GM19372 (cell line): ENCODE measurements around the gene CTIF.

Source experiments
- ATAC-seq: cut with Tn5 transposase; IDR thresholded peaks from one replicate; pipeline ENCODE4 v1.9.1; 2021; ENCODE audit warnings: mild to moderate bottlenecking, low read depth, moderate library complexity; ENCODE audit not compliant: unreplicated experiment

The CTIF gene

DNA sequence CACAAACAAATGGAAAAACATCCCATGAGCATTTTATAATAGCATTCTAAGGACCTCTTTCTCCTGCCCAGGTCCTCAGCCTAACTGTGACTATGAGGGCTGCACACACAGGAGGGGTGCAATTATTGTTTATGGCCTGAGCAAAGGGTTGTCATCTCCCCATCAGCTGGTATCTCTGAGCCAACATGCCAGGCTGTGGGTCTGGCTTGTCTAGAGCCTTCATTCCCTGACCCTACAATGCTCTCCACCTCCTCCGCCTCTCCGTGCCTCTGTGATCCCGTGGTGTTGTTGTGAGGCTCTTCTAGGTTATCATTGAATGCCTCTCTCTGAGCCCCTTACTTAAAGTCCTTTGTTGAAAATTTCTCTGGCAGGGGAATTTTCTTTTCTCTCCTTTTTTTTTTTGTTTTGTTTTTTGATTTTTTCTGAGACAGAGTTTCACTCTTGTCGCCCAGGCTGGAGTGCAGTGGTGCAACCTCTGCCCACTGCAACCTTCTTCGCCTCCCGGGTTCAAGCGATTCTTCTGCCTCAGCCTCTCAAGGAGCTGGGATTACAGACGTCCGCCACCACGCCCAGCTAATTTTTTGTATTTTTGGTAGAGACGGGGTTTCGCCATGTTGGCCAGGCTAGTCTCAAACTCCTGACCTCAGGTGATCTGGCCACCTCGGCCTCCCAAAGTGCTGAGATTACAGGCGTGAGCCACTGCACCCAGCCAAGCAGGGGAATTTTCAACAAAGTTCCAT is 285.6 kb downstream of the CTIF start:
- ATAC-seq = no peak

DNA sequence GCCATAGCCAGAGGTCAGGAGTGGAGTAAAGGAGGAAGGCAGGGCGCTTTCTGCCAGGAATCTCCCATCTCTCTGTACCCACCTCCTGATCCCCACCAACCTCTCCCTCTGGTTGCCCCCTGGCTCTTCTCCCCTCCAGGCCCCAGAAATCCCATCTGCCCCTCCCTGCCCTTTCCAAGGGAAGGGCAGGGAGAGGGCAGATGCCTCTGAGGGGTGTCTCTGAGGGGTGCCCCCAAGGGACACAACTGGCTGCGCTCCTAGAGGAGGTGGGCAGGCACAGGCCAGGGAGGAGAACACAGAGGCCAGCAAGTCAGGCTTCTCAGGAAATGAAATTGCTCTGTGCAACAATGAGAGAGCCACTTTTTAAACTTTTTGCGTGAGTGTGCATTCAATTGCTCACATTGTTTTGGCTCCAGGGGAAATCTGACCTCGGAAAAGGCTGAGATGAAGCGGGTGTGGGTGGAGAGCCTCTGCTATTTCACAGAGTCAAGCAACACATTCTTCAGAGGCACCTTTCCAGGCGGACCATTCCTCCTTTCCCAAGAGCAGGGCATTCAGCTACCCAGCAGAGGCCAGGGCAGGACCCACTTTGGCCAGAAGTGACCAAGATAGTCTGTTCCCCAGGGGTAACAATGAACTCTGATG is 286.4 kb downstream of the CTIF start:
- no peak for ATAC-seq

DNA sequence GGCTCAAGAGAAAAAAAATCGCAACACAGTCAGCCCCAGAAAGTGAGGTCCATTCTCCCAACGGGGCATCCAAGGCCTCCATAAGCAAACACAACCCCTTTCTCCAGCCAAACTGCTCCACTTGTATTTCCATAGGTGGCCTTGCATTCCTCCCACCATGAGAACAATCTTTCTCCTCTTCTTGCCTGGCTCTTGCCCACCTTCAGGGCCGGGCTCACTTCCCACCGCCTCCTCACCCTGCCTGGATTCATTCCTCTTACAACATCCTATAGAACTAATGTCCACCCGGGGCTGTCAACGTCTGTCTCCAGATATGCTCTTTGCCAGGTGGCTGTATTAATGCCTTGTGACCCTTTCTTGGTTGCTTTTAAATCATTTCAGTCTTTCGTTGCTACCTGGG is 287.4 kb downstream of the CTIF start:
- ATAC-seq = no peak

DNA sequence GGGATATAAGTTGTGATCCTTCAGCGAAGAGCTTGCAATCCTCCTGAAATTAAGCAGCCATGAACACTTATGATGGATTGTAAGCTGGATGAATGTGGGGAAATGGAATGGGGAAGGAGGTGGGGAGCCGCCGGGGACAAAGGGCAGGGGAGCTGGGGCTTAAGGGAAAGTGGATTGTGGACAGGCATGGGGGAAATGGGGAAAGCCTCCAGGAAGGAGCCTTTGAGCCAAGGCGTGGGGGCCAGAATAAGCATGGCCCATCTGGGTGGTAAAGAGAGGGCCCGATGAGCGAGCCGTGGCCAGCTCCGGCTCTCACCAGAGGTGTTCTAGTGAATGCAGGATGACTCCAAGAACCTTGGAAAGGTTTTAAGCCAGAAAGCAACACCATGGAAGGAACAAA is 288.0 kb downstream of the CTIF start:
- ATAC-seq = no peak

DNA sequence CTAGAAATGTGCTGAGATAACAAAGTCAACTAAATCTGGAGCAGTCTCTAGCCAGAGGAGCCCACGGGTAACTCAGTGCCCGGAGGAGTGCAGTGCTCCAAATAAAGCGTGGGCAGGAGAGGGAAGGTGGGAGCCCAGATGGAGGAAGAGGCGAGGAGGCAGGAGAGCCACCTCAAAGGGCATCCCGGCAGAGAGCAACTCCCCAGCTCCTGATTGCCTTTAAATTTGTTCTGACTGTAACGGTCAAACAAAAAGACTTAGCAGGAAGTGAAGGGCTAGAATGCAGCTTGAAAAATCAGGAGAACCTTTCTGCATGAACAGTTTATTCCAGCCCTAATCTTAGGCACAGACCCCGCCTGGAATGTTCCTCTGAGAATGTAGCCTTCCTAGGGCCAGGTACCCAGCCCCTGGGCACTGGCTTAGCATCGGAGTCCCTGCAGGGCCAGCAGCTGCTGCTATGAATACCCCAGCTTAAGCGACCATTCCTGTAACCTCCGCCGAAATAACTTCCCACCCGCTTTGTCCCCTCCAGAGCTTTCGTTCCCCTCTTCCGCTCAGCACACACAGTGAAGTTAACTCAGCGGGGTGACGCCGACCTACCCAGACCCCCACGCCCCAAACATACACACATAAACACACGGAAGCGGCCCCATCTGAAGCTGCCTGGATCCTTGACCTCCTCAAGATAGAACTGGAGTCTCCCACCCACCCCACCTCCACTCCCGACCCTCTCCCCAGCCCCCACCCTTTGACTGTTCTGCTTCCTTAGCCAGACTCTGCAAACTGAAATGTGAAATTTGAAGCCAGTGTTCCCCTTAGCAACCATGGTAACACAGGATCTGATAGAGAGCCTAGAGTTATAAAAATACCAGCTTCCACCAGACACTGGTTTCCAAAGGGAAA is 288.7 kb downstream of the CTIF start:
- ATAC-seq = no peak

DNA sequence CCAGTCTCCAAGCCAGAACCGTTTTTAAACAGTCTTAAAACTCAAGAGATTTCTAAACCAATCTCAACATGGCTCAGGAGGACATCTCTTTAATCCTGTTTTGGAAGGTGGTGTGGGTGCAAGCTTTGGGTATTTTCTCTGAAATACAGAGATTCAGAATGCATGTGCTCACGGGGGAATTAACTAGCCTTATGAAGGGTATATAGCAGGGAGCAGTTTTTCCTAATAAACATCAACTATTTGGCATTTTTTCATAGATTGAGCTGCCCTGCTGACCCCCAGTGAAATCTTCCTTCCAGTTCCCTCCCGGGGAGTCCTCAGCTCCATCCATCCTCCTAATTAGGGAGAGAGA is 289.3 kb downstream of the CTIF start:
- no peak for ATAC-seq

DNA sequence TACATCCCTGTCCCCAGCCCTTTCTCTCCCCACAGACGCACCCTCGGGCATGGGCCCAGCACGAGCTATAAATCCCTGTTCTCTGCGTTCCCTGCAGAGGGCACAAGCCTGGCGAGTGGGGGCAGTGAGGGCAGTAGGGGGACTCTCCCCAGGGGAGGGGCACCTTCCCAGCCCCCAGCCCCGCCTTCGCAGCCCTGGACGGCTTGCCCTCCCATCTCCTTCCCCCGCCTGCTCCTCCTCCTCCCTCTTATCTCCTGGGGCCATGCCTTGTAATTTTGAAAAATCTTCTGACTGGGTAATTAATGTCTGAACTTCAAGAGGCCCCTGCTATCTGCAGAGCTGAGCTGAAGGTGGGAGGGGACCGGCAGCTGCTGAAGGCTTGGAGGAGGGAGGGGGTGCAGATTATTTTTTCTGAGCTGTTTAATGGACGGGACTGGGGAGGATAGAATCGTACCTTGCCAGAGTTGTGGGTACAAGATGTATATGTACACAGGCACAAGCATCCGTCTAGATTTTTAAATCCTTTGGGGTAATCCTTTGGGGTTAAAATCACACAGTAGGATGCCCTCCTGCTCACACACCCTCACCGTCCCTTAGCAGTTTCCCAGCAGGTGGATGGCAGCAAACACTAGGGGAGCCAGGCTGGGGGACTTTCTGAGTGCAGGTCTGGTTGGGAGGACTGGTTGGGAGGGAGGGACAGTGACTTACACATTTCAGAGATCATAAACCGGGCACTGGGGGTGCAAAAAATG is 290.0 kb downstream of the CTIF start:
- no peak for ATAC-seq

DNA sequence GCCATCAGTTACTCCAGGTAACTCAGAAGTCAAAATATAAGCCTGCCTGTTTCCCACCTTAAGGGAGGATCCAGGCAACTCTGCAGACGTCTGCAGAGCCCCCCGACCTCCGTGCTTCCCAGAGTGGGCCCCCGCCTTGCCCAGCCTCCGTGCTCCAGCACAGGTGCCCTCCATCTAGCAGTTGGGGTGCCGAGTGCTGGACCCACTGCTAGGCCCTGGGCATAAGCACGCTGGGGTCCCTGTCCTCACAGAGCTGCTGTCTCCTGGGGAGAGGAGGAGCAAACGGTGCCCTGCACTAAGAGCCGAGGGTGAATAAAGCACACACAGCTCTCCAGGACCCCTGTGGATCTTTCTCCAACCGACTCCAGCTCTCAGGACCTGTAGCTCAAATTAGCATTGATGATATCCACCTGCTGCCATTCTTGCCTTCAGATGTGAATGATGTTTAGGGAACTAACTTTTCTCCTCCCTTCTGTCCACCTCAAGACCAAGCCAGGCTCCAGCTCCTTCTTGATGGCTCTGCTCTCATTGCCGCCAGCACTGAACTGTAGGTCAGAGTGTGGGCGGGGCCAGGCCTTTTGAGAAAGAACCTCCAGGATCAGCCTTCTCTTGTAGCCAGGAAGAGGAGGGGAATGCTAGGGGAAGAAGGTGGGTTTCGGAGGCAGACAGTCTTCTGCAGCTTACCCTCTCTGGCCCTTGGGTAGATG is 290.8 kb downstream of the CTIF start:
- ATAC-seq = no peak

DNA sequence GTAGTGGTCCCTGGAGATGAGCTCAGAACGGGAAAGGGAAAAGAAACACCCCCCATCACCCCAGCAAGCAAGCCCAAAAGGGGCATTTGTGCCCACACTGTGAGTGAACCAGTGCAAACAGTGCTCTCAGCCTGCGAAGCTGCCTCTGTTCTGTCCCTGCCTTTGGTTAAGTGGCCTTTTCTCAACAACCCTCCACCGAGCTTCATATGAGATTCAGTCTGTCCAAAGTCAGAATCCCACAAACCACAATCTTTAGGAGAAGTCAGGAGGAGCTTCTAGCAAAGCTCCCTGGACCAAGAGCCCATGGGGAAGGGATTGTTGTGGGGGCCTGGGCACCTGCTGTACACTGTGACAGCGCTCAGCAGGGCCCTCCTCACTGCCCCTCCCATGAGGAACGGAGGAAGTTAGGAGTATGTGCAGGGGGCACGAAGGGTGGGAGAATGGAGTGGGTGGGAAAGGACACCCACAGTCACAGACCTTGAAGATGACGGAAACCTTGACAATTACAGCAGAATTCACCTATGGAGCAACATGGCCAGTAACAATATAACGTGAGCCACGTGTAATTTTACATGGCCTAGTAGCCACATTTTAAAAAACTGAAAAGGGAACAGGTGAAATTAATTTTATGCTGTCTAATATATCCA is 292.4 kb downstream of the CTIF start:
- ATAC-seq = no peak

DNA sequence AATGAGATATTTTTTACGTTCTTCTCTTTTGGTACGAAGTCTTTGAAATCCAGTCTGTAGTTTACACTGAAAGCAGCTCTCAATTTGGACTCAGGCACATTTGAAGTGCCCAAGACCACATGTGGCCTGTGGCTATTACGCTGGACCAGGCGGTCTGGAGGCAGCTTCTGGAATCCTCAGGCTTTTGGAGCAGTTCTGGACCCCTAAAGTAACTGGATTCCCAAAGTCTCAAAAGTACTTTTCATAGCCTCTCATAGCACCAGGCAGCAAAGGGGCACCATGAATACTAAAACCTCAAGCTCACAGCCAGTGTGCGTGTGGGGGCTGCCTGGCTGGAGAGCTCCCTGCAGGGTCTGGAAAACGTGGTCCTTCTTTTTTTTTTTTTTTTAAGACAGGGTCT is 293.0 kb downstream of the CTIF start:
- ATAC-seq = no peak

DNA sequence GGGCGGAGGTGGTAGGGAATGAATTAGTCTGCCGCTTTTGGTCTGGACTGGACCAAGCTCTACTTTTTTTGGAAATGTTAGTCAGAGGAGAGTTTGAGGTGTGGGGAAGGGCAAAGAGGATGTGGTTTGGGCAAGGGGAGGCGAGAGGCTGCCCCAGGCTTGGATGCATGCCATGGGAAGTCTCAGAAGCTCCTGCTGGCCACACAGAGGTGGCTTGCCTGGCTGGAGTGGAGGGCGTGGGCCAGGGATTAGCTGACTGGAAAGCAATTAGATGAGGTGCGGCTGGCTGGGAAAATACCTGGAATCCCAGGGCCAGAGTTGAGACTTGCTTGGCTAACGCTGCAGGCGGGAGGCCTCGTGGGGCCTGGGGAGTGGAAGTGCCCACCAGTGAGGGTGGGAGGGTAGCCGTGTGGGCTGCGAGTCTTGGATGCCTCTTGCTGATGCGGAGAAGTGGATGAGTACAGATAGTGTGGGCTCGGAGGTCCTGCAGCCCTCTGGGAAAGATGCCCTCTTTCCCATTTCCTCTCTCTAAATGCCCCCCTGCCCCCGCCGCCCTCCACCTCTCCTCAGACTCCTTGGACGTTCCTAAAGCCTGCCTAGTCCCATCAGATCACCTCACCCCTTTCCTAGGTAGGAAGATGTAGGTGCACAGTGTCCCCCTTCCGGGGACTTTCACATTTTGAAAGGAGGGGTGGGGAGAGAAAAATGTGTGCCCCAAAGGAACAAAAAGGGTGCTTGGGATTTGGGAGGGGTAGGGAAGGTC is 294.3 kb downstream of the CTIF start:
- ATAC-seq = no peak

DNA sequence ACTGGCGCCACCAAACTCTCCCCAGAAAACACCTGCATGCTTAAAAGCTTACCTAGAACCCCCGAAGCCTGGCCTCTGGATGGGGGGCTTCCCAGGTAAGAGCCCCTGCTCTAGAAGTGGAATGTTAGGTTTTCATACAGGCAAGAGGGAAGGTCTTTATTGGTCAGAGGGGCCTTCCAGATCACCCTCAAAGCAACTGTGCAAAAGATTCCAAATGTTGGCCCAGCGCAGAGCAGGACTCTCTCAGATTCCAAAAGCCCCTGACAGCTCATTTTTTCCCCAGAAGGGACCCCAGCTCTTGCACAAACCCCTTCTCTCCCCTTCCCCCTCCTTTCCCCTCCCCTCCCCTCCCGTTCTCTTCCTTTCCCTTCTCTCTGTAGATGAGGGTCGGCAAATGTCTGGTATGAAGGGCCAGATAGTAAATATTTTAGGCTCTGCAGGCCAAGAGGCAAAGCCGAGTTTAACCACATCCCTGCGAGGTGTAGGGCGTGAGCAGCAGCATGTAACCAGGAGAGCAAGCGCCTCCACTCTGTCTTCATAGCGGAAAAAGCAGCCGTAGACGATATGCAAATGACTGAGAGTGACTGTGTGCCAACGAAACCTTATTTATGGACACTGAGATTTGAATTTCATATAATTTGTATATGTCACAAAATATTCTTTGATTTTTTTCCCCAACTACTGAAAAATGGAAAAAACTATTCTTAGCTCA is 295.0 kb downstream of the CTIF start:
- ATAC-seq = peak; percentile 89

DNA sequence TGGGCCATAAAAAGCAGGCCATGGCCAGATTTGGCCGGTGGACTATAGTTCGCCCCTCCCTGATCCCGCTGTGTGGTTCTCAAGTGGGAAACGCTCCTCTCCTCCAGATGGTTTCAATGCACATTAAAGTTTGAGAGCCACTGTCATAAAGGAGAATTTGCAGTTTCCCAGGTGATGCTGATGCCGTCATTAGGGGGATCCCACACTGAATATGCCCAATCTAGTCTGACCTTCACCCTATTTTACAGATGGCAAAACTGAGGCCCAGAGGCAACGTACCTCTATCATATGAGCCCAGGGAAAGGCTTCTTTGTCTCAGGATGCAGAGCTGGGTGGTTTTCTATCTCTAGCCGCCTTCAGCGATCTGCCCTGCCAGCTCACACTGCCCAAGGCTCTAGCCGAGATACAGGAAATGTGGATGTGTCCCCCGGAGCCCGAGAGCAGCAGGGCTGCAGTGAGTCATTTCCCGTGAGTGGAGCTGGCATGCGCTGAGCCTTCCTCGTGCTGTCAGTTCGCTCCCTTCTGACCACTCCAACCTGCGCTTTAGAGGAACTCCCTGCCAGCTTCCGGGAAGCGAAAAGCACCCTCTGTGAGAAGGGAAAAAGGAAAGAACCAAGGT is 295.7 kb downstream of the CTIF start:
- ATAC-seq = peak; percentile 48

DNA sequence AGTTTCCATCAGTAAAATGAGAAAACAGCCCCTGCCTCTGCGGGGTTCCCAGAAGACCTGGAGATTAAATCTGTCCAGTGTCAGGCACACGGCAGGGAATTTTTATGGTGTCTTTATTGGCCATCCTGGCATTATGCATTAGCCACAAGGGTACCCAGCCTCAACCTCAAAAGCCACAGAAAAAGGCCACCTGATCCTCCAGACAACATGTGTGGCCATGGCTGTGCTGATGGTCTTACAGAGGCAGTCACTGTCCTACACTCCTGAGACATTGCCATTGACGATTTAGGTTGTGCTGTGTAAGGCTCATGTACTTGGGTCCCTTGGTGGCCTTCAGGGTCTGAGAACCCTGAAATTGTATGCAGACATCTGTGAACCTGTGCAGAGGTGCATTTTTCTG is 296.3 kb downstream of the CTIF start:
- ATAC-seq = no peak

DNA sequence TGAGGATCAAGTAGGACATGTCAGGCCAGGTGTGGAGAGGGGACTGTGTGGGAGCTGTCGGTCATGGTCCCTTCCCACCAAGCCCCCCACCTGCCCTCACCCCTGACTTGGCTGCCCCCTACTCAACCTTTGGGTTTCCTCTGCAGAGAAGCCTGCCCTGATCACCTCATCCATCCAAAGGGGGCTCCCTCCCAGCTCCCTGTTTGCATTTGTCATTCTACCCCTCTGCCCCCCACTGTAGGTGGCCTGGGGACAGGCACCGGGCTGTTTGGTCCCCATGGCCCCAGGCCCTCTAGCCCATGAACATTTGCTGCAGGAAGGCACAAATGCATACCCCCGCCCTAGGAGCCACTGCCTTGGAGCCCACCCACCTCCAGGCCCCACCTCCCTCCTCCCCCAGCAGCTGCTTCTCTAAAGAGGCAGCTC is 296.9 kb downstream of the CTIF start:
- ATAC-seq = no peak

DNA sequence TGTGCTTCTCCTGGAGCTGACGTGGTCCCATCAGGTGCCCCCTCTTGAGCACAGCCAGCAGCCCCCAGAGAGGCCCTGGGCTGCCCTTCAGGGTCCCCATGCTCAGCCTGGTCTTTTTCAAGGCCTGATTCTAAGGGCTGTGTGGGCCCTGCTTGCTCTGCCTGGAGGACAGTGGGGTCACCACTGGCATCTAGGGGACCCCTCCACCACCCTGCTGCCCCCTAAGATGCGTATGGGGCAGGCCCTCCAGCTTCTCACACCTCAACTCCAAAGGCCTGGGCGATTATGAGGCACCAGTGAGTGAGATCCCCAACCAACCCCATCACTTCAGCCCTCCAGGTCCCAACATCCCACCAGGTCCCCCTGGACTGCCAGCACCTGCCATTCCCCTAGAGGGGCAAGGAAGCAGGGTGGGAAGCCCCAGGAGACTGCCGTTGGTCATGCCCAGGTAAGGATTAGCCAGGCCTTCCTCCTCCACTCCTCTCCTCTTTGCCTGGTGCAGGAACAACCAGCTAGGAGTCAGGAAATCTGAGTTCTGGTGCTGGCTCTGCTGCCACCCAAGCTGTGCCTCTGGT is 297.5 kb downstream of the CTIF start:
- no peak for ATAC-seq

DNA sequence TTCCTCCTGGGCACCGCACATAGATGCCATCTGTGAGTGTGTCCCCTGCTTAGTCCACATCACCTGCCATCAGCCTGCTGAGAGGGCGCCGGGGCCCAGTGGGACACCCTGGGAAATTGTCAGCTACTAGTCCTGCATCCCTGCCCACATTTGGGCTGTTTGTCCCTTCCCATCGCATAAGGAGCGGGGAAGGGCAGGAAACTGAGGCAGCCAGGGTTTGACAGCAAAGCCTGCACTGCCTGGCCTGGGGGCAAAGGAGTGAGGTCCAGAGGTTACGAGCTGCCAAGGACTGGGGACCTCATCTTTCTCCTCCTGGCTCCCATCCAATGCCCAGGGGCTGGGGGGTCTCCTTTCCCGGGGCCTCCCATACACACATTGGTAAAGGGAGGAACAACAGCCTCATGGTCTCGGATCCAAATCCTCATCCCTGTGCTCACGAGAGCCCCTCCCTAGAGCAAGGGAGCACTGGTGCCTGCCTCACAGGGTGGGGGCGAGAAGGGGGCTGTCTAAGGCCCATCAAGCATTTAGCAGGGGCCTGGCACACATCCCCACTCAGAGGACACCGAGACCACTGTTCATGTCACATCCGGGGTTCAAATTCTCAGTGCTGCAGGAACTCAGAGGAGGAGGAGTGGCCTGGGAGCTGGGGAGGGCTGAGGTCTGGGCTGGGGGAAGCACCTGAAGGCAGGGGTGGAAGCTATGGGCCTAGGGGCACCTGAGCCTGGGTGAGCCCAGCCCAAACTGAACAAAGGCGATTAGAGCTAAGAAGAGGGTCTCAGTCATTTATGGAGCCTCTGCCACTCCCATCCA is 298.2 kb downstream of the CTIF start:
- no peak for ATAC-seq
